ENCODE measurements around the gene ERI3.

GRCh38 chr1:44227211-44227610, 127.8 kb downstream of the ERI3 start:
- TF ChIP-seq ZNF408 (CRISPR knock-in tag; IDR thresholded peaks at IDR 0.05; ENCODE audit: low read depth) (no peak), MTA3 (IDR thresholded peaks at IDR 0.05; ENCODE audit: borderline replicate concordance) (no peak), CTCF (IDR thresholded peaks at IDR 0.05 in 2 of 3, conservative IDR thresholded peaks at IDR 0.05 in 1 of 3; ENCODE audit: insufficient read depth in 2 of 3, low read depth in 1 of 3, low read length in 3 of 3) (no peak), DPF2 (IDR thresholded peaks at IDR 0.05) (peak; percentile 54)
